ENCODE results near the gene AGAP3.

DNA sequence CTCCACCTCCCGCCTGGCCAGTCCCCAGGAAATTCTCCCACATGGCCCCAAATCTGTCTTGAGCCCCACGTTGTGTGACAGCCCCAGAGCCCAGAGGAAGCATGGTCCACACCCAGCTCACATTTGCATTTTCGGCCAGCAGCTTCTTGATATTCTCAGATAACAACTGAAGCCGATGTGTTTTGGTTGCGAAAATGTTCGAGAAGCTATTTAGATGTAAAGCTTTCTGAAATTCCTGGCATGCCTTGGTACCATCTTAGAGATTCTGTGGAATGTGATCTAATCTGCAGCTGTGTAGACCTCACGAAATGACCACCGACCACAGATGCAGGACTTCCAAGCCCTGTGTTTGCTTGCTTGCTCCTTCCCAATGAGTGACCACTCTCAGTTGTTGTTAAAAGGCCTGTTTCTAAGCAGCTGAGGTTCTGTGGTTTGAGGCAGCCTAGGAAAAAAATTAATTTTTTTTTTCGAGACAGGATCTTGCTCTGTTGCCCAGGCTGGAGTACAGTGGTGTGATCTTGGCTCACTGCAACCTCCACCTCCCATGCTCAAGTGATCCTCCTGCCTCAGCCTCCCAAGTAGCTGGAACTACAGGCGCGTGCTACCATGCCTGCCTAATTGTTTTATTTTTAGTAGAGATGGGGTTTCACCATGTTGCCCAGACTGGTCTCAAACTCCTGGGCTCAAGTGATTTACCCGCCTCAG, 18.1 kb upstream of the AGAP3 start:
- TF ChIP-seq POLR2A (IDR thresholded peaks at IDR 0.05; ENCODE audit: extremely low read depth, insufficient read length) = no peak
- TF ChIP-seq, protein P1, sequence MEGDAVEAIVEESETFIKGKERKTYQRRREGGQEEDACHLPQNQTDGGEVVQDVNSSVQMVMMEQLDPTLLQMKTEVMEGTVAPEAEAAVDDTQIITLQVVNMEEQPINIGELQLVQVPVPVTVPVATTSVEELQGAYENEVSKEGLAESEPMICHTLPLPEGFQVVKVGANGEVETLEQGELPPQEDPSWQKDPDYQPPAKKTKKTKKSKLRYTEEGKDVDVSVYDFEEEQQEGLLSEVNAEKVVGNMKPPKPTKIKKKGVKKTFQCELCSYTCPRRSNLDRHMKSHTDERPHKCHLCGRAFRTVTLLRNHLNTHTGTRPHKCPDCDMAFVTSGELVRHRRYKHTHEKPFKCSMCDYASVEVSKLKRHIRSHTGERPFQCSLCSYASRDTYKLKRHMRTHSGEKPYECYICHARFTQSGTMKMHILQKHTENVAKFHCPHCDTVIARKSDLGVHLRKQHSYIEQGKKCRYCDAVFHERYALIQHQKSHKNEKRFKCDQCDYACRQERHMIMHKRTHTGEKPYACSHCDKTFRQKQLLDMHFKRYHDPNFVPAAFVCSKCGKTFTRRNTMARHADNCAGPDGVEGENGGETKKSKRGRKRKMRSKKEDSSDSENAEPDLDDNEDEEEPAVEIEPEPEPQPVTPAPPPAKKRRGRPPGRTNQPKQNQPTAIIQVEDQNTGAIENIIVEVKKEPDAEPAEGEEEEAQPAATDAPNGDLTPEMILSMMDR (IDR thresholded peaks at IDR 0.05; ENCODE audit: low read depth, low read length) = no peak
